SH-SY5Y (cell line): ENCODE measurements around the gene DNAL4.

Experiments
- GATA2 ChIP-seq: IDR thresholded peaks from 2 replicates; pipeline ENCODE4 v1.6.1; 2011; ENCODE audit warnings: mild to moderate bottlenecking, low read depth, low read length
- GATA3 ChIP-seq: IDR thresholded peaks from 2 replicates; pipeline ENCODE4 v1.6.1; 2011; ENCODE audit warnings: low read depth, mild to moderate bottlenecking, low read length, moderate library complexity

DNAL4 gene

GRCh38 chr22:38762551-38762983 is 31.4 kb downstream of the DNAL4 start:
- TF ChIP-seq GATA3 (no peak), GATA2 (no peak)

- no peak for TF ChIP-seq GATA3
- TF ChIP-seq GATA2, result no peak
Observed at GRCh38 chr22:38761202-38762162, 32.5 kb downstream of the DNAL4 start.

GRCh38 chr22:38760477-38761201 is 33.3 kb downstream of the DNAL4 start:
- TF ChIP-seq GATA3, result no peak
- no peak for TF ChIP-seq GATA2

- TF ChIP-seq GATA2, result no peak
- no peak for TF ChIP-seq GATA3
Observed at GRCh38 chr22:38759005-38759404, 34.9 kb downstream of the DNAL4 start.

GRCh38 chr22:38758276-38758945 is 35.5 kb downstream of the DNAL4 start:
- TF ChIP-seq GATA3 (no peak), GATA2 (no peak)

- TF ChIP-seq GATA3 (no peak), GATA2 (no peak)
Observed at GRCh38 chr22:38757464-38757757, 36.5 kb downstream of the DNAL4 start.

- TF ChIP-seq GATA2 (no peak), GATA3 (no peak)
Observed at GRCh38 chr22:38756711-38757463, 37.1 kb downstream of the DNAL4 start.

GRCh38 chr22:38755911-38756532 is 37.9 kb downstream of the DNAL4 start, which contains the start of gene SUN2:
TSS of gene SUN2 (minus strand) at chr22:38755998. CDS start at chr22:38752628, 3,370 bp downstream.
- no peak for TF ChIP-seq GATA3
- TF ChIP-seq GATA2, result no peak

- TF ChIP-seq GATA3 (no peak), GATA2 (no peak)
Observed at GRCh38 chr22:38755155-38755910, 38.6 kb downstream of the DNAL4 start.

GRCh38 chr22:38754751-38755154 is 39.2 kb downstream of the DNAL4 start:
- TF ChIP-seq GATA2 (no peak), GATA3 (no peak)

GRCh38 chr22:38753948-38754750 is 39.8 kb downstream of the DNAL4 start:
- TF ChIP-seq GATA3 (no peak), GATA2 (no peak)
